GM19239 (cell line): ENCODE measurements around the gene PLPPR3.
"Not testable (repeated sequence)": the region's sequence is repeated elsewhere in the genome, so short reads cannot be mapped to it uniquely, and the experiment has no call there.

Experiments
- DNase-seq: peaks from one replicate; pipeline ENCODE4 v3.0.0; 2011; ENCODE audit warnings: low spot score; ENCODE audit not compliant: insufficient read length
- FAIRE-seq: peaks from 2 replicates; lab custom pipeline; 2011; peaks lifted over from hg19 to GRCh38; lab: Jason Lieb, UNC

Gene PLPPR3

GRCh38 chr19:831407-832369 is 9.9 kb upstream of the PLPPR3 start:
- no peak for FAIRE-seq
- no peak for DNase-seq

GRCh38 chr19:829129-829758 is 7.5 kb upstream of the PLPPR3 start:
- FAIRE-seq = no peak
- DNase-seq = no peak

DNA sequence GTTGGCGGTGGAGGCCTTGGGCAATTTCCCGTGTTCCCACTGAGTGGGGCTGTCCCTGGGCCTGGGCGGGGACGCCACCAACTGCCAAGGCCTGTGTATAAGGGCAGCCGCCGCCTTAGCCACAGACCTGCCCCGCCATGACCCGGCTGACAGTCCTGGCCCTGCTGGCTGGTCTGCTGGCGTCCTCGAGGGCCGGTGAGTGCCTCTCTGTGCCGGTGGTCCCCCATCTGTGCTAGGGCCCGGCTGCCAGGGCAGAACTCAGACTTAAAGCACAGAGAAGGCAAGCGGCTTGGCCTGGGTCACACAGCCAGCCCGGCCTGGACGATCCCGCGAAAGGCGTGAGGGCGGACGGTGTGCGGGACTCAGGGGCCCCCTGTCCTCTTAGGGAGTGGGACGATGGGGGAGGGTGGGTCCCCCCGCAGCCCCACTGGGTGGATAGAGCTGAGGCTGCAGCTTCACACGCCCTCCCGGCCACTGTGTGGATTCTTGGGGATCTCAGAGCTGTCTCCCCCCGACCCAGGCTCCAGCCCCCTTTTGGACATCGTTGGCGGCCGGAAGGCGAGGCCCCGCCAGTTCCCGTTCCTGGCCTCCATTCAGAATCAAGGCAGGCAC is 6.1 kb upstream of the PLPPR3 start, which contains the start of gene AZU1:
AZU1 (plus strand) TSS at position 128 of the 612 bp plus-strand sequence; CDS start at position 138, 10 bp downstream.
- FAIRE-seq (no peak), DNase-seq (no peak)

- no peak for DNase-seq
- FAIRE-seq = no peak
Measured at GRCh38 chr19:827314-827709, 5.6 kb upstream of the PLPPR3 start.

GRCh38 chr19:825897-826644 is 4.3 kb upstream of the PLPPR3 start:
- FAIRE-seq (no peak), DNase-seq (no peak)

GRCh38 chr19:824885-825284 is 3.1 kb upstream of the PLPPR3 start:
- no peak for DNase-seq
- FAIRE-seq = no peak

DNA sequence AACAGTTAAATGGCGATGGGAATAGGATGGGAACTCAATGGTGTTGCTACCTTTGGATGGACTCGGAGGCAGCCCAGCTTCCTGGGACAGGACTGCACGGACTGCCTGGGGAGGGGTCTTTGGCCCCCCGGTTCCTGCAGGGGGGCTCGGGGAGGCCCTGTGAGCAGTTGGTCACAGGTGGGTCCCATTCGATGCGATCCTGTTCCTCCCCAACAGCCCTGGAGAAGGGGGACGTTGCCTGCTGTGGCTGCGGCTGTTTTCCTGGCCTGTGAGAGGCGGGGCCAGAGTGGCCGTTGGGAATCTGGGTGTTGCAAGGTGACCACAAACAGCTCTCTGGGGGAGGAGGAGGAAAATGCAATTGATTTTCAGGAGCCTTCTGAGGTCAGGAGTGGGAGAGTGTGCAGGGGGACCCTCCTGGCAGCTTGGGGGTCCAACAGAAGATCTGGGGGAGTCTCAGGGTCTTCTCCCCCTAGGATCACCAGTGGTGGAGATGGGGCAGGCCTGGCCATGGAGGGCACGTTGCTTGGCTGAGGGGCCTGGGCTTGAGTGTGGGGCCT is 1.9 kb upstream of the PLPPR3 start:
- DNase-seq (no peak), FAIRE-seq (no peak)

DNA sequence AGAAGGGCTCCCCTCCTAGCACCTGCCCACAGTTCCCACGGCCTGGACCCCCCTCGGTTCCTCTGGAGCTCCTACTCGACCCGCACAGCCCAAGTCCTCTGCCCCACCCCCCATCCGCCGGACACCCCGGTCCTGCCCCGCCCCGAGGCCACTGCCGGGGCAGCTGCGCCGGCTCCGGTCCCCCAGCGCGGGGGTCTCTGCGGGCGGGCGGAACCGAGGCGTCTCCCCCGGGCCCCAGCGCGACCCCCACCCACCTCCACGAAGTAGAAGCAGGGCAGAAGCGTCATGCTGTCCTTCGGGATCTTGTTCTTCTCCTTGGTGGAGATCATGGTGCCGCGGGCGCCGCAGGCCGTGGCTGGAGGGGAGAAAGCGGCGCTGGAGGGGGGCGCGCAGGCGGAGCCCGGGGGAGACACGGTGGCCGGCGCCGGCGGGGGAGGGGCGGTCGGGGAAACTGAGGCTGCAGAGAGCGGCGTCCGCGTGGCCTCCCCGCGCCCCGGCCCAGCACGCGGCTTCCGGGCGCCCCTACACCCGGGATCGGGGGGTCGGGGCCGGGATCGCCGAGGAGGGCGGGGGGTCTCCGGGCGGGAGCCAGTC is 427 bp downstream of the PLPPR3 start:
- no peak for DNase-seq
- FAIRE-seq = no peak

GRCh38 chr19:820212-820611 is 1.5 kb downstream of the PLPPR3 start:
- not testable (repeated sequence) for DNase-seq, FAIRE-seq

- FAIRE-seq (peak; percentile 54), DNase-seq (no peak)
Measured at GRCh38 chr19:816500-816857, 5.3 kb downstream of the PLPPR3 start.

- no peak for DNase-seq
- no peak for FAIRE-seq
Measured at GRCh38 chr19:815775-816499, 5.8 kb downstream of the PLPPR3 start.

- no peak for FAIRE-seq
- no peak for DNase-seq
Measured at GRCh38 chr19:815079-815774, 6.5 kb downstream of the PLPPR3 start.

GRCh38 chr19:814152-815078 is 7.3 kb downstream of the PLPPR3 start:
- FAIRE-seq (no peak), DNase-seq (no peak)

GRCh38 chr19:813219-814151 is 8.3 kb downstream of the PLPPR3 start:
- FAIRE-seq (no peak), DNase-seq (no peak)

- DNase-seq = no peak
- no peak for FAIRE-seq
Measured at GRCh38 chr19:812747-813218, 9.0 kb downstream of the PLPPR3 start.

- DNase-seq = no peak
- no peak for FAIRE-seq
Measured at GRCh38 chr19:812049-812746, 9.6 kb downstream of the PLPPR3 start.
